ENCODE results near the gene SYT9.

SYT9 gene

GRCh38 chr11:7423946-7424345 lies 172.2 kb downstream of the SYT9 start:
- no peak for DNase-seq (ENCODE audit: low read depth)
- TF ChIP-seq POLR2A (IDR thresholded peaks at IDR 0.05; ENCODE audit: extremely low read depth, insufficient read length) (no peak), MYC (IDR thresholded peaks at IDR 0.05; ENCODE audit: low read depth, low read length) (no peak)
- TF ChIP-seq, protein P1, sequence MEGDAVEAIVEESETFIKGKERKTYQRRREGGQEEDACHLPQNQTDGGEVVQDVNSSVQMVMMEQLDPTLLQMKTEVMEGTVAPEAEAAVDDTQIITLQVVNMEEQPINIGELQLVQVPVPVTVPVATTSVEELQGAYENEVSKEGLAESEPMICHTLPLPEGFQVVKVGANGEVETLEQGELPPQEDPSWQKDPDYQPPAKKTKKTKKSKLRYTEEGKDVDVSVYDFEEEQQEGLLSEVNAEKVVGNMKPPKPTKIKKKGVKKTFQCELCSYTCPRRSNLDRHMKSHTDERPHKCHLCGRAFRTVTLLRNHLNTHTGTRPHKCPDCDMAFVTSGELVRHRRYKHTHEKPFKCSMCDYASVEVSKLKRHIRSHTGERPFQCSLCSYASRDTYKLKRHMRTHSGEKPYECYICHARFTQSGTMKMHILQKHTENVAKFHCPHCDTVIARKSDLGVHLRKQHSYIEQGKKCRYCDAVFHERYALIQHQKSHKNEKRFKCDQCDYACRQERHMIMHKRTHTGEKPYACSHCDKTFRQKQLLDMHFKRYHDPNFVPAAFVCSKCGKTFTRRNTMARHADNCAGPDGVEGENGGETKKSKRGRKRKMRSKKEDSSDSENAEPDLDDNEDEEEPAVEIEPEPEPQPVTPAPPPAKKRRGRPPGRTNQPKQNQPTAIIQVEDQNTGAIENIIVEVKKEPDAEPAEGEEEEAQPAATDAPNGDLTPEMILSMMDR (IDR thresholded peaks at IDR 0.05; ENCODE audit: low read depth, low read length): no peak
- TF ChIP-seq, protein P2, sequence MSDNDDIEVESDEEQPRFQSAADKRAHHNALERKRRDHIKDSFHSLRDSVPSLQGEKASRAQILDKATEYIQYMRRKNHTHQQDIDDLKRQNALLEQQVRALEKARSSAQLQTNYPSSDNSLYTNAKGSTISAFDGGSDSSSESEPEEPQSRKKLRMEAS (IDR thresholded peaks at IDR 0.05; ENCODE audit: low read depth, low read length): no peak
- H3K4me3 ChIP-seq (ENCODE audit: low read depth, low read length): no peak overlapping the region

GRCh38 chr11:7427733-7428132 lies 176.0 kb downstream of the SYT9 start:
- no peak overlapping the region for H3K4me3 ChIP-seq (ENCODE audit: low read depth, low read length)
- TF ChIP-seq, protein P1 (IDR thresholded peaks at IDR 0.05; ENCODE audit: low read depth, low read length): no peak
- TF ChIP-seq, protein P2 (IDR thresholded peaks at IDR 0.05; ENCODE audit: low read depth, low read length): no peak
- no peak for TF ChIP-seq POLR2A (IDR thresholded peaks at IDR 0.05; ENCODE audit: extremely low read depth, insufficient read length)
- no peak for TF ChIP-seq MYC (IDR thresholded peaks at IDR 0.05; ENCODE audit: low read depth, low read length)
- DNase-seq (ENCODE audit: low read depth): no peak

GRCh38 chr11:7428196-7428595 lies 176.5 kb downstream of the SYT9 start:
- H3K4me3 ChIP-seq (ENCODE audit: low read depth, low read length): no peak overlapping the region
- no peak for TF ChIP-seq POLR2A (IDR thresholded peaks at IDR 0.05; ENCODE audit: extremely low read depth, insufficient read length)
- no peak for TF ChIP-seq MYC (IDR thresholded peaks at IDR 0.05; ENCODE audit: low read depth, low read length)
- TF ChIP-seq, protein P2 (IDR thresholded peaks at IDR 0.05; ENCODE audit: low read depth, low read length): no peak
- TF ChIP-seq, protein P1 (IDR thresholded peaks at IDR 0.05; ENCODE audit: low read depth, low read length): no peak
- no peak for DNase-seq (ENCODE audit: low read depth)

DNA sequence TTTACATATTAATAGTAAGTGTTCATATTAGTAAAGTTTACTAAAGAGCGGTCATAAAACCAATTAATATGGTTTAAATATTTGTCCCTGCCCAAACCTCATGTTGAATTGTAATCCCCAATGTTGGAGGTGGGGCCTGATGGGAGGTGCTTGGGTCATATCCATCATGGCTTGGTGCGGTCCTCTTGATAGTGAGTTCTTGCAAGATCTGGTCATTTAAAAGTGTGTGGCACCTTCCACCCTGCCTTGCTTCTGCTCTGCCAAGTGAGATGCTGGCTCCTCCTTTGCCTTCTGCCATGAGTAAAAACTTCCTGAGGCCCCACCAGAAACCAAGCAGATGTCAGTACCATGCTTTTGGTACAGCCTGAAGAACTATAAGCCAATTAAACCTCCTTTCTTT lies 178.8 kb downstream of the SYT9 start:
- no peak for DNase-seq (ENCODE audit: low read depth)
- H3K4me3 ChIP-seq (ENCODE audit: low read depth, low read length): no peak overlapping the region
- TF ChIP-seq, protein P1 (IDR thresholded peaks at IDR 0.05; ENCODE audit: low read depth, low read length): no peak
- TF ChIP-seq POLR2A (IDR thresholded peaks at IDR 0.05; ENCODE audit: extremely low read depth, insufficient read length) (no peak), MYC (IDR thresholded peaks at IDR 0.05; ENCODE audit: low read depth, low read length) (no peak)
- TF ChIP-seq, protein P2 (IDR thresholded peaks at IDR 0.05; ENCODE audit: low read depth, low read length): no peak

- H3K4me3 ChIP-seq (ENCODE audit: low read depth, low read length): no peak overlapping the region
- TF ChIP-seq, protein P1 (IDR thresholded peaks at IDR 0.05; ENCODE audit: low read depth, low read length): no peak
- TF ChIP-seq, protein P2 (IDR thresholded peaks at IDR 0.05; ENCODE audit: low read depth, low read length): no peak
- no peak for TF ChIP-seq MYC (IDR thresholded peaks at IDR 0.05; ENCODE audit: low read depth, low read length)
Measured at GRCh38 chr11:7435176-7435575, 183.5 kb downstream of the SYT9 start.

DNA sequence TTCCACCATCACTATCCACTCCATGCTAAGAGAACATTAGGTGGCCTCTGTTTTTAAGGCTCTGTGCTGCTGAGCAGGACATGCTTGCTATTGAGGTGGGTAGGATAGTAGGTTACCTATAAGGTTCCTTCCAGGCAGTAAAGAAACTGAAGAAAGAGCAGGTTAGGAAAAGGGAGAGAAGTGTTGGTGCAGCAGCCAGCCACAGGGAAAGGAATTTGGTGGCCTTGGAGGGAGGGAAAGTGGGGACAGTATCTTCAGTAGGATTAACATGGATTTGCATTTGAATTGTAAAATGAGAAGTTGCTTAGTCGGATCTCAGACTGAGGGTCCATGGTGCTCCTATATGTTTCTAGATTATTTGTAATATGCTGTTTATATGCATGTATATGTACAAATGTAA lies 184.4 kb downstream of the SYT9 start:
- H3K4me3 ChIP-seq (ENCODE audit: low read depth, low read length): no peak overlapping the region
- DNase-seq (ENCODE audit: low read depth): no peak
- TF ChIP-seq, protein P2 (IDR thresholded peaks at IDR 0.05; ENCODE audit: low read depth, low read length): no peak
- no peak for TF ChIP-seq POLR2A (IDR thresholded peaks at IDR 0.05; ENCODE audit: extremely low read depth, insufficient read length)
- TF ChIP-seq, protein P1 (IDR thresholded peaks at IDR 0.05; ENCODE audit: low read depth, low read length): no peak

More at GRCh38 chr11:7435176-7435575, 183.5 kb downstream of the SYT9 start:
- DNase-seq (ENCODE audit: low read depth): no peak
